Natural killer cell (primary cell): ENCODE results near the gene FIG4. TPM values are rescaled to one million over a fixed set of nuclear protein-coding genes. Genes with fewer than 3 reads are reported as not detected.
"Not testable (repeated sequence)": the region's sequence is repeated elsewhere in the genome, so short reads cannot be mapped to it uniquely, and the experiment has no call there.

ENCODE experiments used
- ATAC-seq, 3 donors: fragments of 150-1000 bp in 2 of 3; fragments of 200-7000 bp in 1 of 3; cut with Tn5 transposase; 1 replicate in 1 of 3; 2 replicates in 2 of 3; pipeline ENCODE4 v1.10.0; 2021; ENCODE audit warnings: mild to moderate bottlenecking in 2 of 3, moderate library complexity in 2 of 3
- DNase-seq, 2 donors: peaks; one replicate each; pipeline versions ENCODE4 v3.0.0 to v3.0.0-alpha.2; 2013 to 2021; ENCODE audit warnings: mixed read lengths in 1 of 2
- H3K27ac ChIP-seq: one replicate; pipeline ENCODE4 v1.5.1; 2013; ENCODE audit warnings: mild to moderate bottlenecking, low read length
- H3K27me3 ChIP-seq: one replicate; pipeline ENCODE4 v1.6.1; 2013; ENCODE audit warnings: low read length; ENCODE audit not compliant: control insufficient read depth, insufficient read depth
- H3K36me3 ChIP-seq: one replicate; pipeline ENCODE4 v1.6.1; 2013; ENCODE audit warnings: low read length; ENCODE audit not compliant: control insufficient read depth, insufficient read depth
- H3K4me1 ChIP-seq: one replicate; pipeline ENCODE4 v1.6.1; 2013; ENCODE audit warnings: low read length; ENCODE audit not compliant: control insufficient read depth, insufficient read depth
- H3K4me3 ChIP-seq: one replicate; pipeline ENCODE4 v1.5.1; 2013; ENCODE audit warnings: low read length
- H3K9me3 ChIP-seq: one replicate; pipeline ENCODE4 v1.6.1; 2013; ENCODE audit warnings: low read length; ENCODE audit not compliant: control insufficient read depth, insufficient read depth
- H3K27ac Mint-ChIP-seq, 2 donors: one replicate each; pipeline ENCODE4 v1.8.0; 2022; ENCODE audit warnings: mild to moderate bottlenecking in 2 of 2, mixed read lengths in 2 of 2, moderate library complexity in 1 of 2
- H3K27me3 Mint-ChIP-seq, 2 donors: one replicate each; pipeline ENCODE4 v1.8.0; 2022; ENCODE audit warnings: low read depth in 2 of 2, mixed read lengths in 2 of 2
- H3K36me3 Mint-ChIP-seq: one replicate; pipeline ENCODE4 v1.8.0; 2022; ENCODE audit warnings: mixed read lengths
- H3K4me1 Mint-ChIP-seq, 2 donors: one replicate each; pipeline ENCODE4 v1.8.0; 2022; ENCODE audit warnings: mixed read lengths in 2 of 2
- H3K4me3 Mint-ChIP-seq: one replicate; pipeline ENCODE4 v1.8.0; 2022; ENCODE audit warnings: mild to moderate bottlenecking, moderate library complexity, mixed read lengths
- H3K9me3 Mint-ChIP-seq, 2 donors: one replicate each; pipeline ENCODE4 v1.8.0; 2022; ENCODE audit warnings: mixed read lengths in 2 of 2
- WGBS: methylation state at CpG from one replicate; pipeline ENCODE4 v1.1.7; 2013; ENCODE audit warnings: missing lambda C conversion rate; ENCODE audit not compliant: insufficient coverage; 5-methylcytosine and 5-hydroxymethylcytosine counted together
- intact Hi-C: fragments of 100-400 bp; cut with micrococcal nuclease; formaldehyde crosslinking; loops from one replicate; pipeline ENCODE4 v1.14.2; 2022
- total RNA-seq, 4 donors: library from RNA; stranded (reverse); fragments of 120-200 nt in 1 of 4; gene quantifications; one replicate each; pipeline versions ENCODE4 v1.2.3 to v1.2.4, GENCODE V29; 2013 to 2022
- TF ChIP-seq, protein P1 (sequence below): fragments of 200-600 bp; IDR thresholded peaks from one replicate; pipeline ENCODE4 v1.8.0; 2022; ENCODE audit warnings: antibody characterized with exemption

FIG4 gene
- total RNA-seq, 3 donors from 2014 or later (not counting 1 experiment from before 2014, with no cell fraction given), result 15.7 to 38.5 (median 20.7) TPM

DNA sequence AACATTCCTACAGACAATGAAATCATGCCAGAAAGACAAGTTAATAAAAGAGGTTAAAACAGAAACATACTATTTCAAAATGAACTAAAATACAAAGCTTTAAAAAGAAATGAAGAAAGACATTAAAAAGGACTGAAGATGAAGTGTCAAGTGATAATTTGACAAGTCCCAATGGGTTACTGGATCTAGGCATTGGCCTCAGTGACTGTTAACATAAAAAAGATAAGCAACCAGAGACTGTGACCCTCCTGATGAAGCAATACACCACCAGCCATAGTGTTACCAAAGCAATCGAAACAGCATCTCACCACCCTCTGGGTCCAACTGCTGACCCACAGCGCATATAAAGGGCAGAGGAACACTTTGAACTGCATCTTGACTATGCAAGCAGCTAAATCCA lies 130.3 kb downstream of the FIG4 start:
- Histone ChIP-seq H3K9me3 (no peaks in the 10 kb centered on the region), H3K4me1 (no peaks in the 10 kb centered on the region), H3K36me3 (peaks cover 19% of the 10 kb centered on the region), H3K27me3 (no peaks in the 10 kb centered on the region), H3K27ac (no peak overlapping the region), H3K4me3 (no peak overlapping the region)
- ATAC-seq (no peak), DNase-seq (no peak)
- Mint-ChIP-seq H3K9me3 (no peaks in the 10 kb centered on the region), H3K4me1 (no peaks in the 10 kb centered on the region), H3K27me3 (no peaks in the 10 kb centered on the region), H3K36me3 (peaks cover 9% of the 10 kb centered on the region), H3K4me3 (no peak overlapping the region), H3K27ac (no peak overlapping the region)
- intact Hi-C loops, result no loop called here
- TF ChIP-seq, protein P1, sequence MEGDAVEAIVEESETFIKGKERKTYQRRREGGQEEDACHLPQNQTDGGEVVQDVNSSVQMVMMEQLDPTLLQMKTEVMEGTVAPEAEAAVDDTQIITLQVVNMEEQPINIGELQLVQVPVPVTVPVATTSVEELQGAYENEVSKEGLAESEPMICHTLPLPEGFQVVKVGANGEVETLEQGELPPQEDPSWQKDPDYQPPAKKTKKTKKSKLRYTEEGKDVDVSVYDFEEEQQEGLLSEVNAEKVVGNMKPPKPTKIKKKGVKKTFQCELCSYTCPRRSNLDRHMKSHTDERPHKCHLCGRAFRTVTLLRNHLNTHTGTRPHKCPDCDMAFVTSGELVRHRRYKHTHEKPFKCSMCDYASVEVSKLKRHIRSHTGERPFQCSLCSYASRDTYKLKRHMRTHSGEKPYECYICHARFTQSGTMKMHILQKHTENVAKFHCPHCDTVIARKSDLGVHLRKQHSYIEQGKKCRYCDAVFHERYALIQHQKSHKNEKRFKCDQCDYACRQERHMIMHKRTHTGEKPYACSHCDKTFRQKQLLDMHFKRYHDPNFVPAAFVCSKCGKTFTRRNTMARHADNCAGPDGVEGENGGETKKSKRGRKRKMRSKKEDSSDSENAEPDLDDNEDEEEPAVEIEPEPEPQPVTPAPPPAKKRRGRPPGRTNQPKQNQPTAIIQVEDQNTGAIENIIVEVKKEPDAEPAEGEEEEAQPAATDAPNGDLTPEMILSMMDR, result no peak
- WGBS, result 92% methylated on average over 2 of the region's 2 CpGs

GRCh38 chr6:109824105-109824504 lies 133.0 kb downstream of the FIG4 start:
- Histone ChIP-seq H3K4me1 (no peaks in the 10 kb centered on the region), H3K36me3 (peaks cover 28% of the 10 kb centered on the region), H3K27me3 (no peaks in the 10 kb centered on the region), H3K27ac (no peak overlapping the region), H3K9me3 (no peaks in the 10 kb centered on the region), H3K4me3 (no peak overlapping the region)
- ATAC-seq (no peak), DNase-seq (no peak)
- Mint-ChIP-seq H3K4me3 (no peak overlapping the region), H3K9me3 (no peaks in the 10 kb centered on the region), H3K27me3 (no peaks in the 10 kb centered on the region), H3K4me1 (no peaks in the 10 kb centered on the region), H3K27ac (no peak overlapping the region), H3K36me3 (peaks cover 17% of the 10 kb centered on the region)
- TF ChIP-seq, protein P1, result no peak
- intact Hi-C loops, result no loop called here
- WGBS, result 62% methylated on average over 3 of the region's 6 CpGs

GRCh38 chr6:109826551-109826950 lies 135.5 kb downstream of the FIG4 start:
- Mint-ChIP-seq H3K36me3 (peaks cover 37% of the 10 kb centered on the region), H3K4me3 (no peak overlapping the region), H3K27ac (no peak overlapping the region), H3K9me3 (peaks cover 0 to 6% of the 10 kb centered on the region in 2 donors), H3K4me1 (no peaks in the 10 kb centered on the region), H3K27me3 (no peaks in the 10 kb centered on the region)
- Histone ChIP-seq H3K27ac (no peak overlapping the region), H3K9me3 (no peaks in the 10 kb centered on the region), H3K4me1 (no peaks in the 10 kb centered on the region), H3K27me3 (no peaks in the 10 kb centered on the region), H3K36me3 (peaks cover 25% of the 10 kb centered on the region), H3K4me3 (no peak overlapping the region)
- intact Hi-C loops, result no loop called here
- no peak for DNase-seq
- no peak for ATAC-seq
- WGBS, result no CpG with 5 or more reads among the region's 2 CpGs
- TF ChIP-seq, protein P1, result no peak

DNA sequence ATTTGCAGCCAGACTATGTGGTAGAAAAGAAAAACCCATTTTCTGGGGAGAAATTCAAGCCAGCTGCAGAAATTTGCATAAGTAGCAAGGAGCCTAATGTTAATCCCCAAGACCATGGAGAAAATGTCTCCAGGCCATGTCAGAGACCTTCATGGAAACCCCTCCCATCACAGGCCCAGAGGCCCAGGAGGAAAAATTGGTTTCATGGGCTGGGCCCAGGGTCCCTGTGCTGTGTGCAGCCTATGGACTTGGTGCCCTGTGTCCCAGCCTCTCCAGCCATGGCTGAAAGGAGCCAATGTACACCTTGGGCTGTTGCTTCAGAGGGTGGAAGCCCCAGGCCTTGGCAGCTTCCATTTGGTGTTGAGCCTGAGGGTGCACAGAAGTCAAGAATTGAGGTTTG lies 140.3 kb downstream of the FIG4 start:
- H3K4me3 ChIP-seq, intact Hi-C loops, H3K4me3 Mint-ChIP-seq, H3K9me3 Mint-ChIP-seq, ATAC-seq, DNase-seq, H3K4me1 ChIP-seq, H3K9me3 ChIP-seq, H3K27me3 ChIP-seq, H3K4me1 Mint-ChIP-seq, H3K27ac Mint-ChIP-seq, H3K27me3 Mint-ChIP-seq, H3K27ac ChIP-seq, H3K36me3 ChIP-seq: not testable (repeated sequence)
- peaks cover 28% of the 10 kb centered on the region for H3K36me3 Mint-ChIP-seq
